Nucleus accumbens (tissue), 56 donors: ENCODE results near the gene ATP9B.
"Not testable (repeated sequence)": the region's sequence is repeated elsewhere in the genome, so short reads cannot be mapped to it uniquely, and the experiment has no call there.

Experiments
- DNase-seq, 56 donors: peaks; one replicate each; lab custom pipeline; 2025; lab: John Stamatoyannopoulos, UW

Gene ATP9B

DNA sequence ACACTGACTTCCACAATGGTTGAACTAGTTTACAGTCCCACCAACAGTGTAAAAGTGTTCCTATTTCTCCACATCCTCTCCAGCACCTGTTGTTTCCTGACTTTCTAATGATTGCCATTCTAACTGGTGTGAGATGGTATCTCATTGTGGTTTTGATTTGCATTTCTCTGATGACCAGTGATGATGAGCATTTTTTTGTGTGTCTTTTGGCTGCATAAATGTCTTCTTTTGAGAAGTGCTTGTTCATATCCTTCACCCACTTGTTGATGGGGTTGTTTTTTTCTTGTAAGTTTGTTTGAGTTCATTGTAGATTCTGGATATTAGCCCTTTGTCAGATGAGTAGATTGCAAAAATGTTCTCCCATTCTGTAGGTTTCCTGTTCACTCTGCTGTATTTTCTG lies 202.6 kb downstream of the ATP9B start:
- not testable (repeated sequence) for DNase-seq

DNA sequence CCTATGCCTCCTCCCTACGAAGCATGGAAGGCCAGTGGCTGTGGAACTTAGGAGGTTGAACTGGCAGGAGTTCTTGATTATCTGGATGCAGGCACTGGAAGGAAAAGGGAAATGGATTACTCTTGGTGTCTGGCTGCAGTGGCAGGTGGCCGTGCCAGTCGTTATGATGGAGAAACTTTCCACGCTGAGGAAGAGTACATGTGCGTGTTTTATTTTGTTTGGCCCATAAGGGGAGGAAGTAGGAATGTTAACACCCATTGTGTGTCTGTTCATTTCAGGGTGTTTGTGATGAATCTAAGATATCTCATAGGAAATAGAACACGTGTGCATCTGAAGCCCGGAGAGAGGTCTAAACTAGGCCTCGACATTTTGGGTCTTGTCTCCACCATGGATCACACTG lies 203.7 kb downstream of the ATP9B start:
- no peak for DNase-seq

DNA sequence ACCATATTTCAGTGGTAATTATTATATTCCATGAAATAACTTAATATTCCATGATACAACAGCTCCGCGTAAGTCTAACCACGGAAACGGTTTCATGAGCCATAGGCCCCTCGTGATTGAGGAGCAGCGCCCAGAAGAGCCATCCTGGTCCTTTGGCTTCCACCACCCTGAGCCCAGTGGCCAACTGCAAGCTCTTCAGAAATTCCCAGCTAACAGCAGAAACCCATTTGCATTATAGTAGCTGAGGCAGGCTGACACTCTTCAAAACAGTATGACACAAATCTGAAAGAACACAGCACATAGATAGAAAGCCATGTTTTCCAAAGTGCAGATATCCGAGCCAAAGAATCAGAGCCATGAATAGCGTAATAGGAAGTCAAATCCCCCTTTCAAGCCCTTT lies 205.6 kb downstream of the ATP9B start:
- DNase-seq = no peak

DNA sequence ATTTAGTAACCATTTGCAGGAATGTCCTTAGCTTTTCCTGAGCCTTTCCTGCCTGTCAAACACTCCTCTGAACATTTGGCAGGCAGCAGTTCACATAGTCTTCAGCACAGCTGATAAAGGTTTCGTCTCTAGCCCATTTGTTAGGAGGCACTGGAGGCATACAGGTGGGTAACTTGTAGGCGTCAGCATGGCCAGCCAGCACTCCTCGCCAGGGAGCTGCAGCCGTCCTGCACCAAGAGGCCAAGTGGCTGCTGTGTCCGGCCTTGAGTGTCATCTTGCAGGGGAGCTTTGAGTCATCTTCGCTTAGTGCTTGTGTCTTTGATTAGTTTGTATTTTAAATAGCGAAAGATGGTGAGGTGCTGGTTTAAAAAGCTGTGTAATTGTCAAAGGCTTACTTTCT lies 206.3 kb downstream of the ATP9B start:
- DNase-seq = no peak

DNA sequence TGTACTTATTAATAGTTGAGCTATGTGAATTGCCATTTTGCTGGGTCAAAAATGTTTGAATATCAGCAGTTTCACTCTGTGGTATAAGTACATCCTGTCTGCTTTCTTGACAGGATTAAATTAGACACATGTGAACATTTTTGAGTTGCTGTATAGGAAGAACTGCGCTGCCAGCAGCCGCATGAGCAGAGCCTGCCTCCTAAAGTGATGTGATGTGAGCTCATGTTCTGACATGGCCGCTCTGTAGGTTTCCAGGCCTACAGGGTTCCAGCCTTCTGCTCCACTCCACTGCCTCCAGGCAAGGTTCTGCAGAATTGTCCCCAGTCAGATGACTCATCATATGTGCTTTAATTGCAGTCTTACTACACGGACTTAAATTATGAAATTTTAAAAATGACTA lies 206.8 kb downstream of the ATP9B start:
- DNase-seq = no peak

DNA sequence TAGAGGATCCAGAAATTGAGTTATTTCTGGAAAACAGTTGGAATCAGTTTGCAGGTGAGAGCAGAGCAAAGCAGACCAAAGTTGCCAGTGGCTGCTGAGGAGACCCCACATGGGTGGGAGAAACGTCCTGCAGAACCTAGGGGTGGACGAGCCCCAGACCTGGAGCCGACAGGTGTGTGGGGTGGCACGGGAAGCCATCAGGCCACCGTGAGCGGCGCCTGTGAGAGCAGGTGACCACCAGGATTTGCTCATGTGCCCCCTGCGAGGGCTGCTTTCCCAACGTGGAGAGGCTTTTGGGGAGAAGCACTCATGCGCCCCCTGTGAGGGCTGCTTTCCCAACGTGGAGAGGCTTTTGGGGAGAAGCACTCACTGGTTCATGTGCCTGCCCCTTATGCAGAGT lies 209.7 kb downstream of the ATP9B start:
- DNase-seq = no peak

DNA sequence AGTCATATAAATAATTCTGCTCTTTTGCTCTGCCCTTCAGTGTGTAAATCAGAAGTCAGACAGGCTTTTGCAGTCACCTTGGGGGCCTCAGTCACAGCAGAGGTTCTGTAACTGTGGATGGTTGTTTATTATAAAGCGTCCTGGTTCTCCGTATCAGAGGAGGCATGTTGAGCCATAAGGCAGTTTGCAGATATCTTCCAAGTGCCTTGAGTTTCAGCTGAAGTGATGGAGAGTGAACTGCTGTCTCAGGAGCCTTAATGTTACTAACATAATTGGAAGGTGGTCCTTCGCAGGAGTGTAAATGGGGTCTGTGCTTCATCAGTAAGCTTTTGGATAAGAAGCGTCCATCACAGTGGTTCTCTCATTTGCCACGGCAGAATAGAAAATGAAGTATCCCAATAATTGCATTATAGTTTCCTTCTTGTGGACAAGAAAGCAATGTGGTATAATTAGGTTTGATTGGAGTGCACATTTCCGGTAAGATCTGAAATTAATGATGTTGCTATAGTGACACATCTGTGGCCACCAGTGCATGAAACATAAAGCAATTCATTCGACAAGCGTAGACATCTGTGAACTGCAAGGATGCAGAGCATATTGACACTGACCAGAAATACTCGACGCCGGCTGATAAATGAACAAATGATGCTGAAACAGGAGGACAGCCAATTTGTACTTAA lies 214.1 kb downstream of the ATP9B start:
- DNase-seq = no peak

DNA sequence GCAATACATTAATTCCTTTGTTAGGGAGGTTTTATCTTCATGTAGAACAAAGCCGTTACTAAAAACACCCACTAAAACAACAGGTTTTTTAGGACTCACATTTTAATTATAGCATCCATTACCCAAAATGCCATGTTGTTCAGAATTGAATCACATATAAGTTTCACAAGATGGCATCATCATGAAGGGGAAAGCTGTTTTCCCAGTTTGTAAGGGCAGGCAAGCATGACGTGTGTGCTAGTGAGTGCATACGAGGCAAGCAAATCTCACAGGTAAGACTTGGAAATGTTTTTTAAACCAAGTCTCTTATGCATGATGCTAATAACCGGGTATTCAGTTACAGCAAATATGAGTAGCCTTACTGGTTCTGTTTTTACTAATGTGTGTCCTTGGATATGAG lies 214.7 kb downstream of the ATP9B start:
- no peak for DNase-seq

DNA sequence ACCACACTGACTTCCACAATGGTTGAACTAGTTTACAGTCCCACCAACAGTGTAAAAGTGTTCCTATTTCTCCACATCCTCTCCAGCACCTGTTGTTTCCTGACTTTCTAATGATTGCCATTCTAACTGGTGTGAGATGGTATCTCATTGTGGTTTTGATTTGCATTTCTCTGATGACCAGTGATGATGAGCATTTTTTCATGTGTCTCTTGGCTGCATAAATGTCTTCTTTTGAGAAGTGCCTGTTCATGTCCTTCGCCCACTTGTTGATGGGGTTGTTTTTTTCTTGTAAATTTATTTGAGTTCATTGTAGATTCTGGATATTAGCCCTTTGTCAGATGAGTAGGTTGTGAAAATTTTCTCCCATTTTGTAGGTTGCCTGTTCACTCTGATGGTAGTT lies 216.0 kb downstream of the ATP9B start:
- not testable (repeated sequence) for DNase-seq

DNA sequence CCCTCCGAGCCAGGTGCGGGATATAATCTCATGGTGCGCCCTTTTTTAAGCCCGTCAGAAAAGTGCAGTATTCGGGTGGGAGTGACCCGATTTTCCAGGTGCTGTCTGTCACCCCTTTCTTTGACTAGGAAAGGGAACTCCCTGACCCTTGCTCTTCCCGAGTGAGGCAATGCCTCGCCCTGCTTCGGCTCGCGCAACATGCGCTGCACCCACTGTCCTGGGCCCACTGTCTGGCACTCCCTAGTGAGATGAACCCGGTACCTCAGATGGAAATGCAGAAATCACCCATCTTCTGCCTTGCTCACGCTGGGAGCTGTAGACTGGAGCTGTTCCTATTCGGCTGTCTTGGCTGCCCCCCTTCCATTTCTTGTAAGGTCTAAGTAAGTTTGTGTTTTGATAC lies 221.2 kb downstream of the ATP9B start:
- DNase-seq = not testable (repeated sequence)

DNA sequence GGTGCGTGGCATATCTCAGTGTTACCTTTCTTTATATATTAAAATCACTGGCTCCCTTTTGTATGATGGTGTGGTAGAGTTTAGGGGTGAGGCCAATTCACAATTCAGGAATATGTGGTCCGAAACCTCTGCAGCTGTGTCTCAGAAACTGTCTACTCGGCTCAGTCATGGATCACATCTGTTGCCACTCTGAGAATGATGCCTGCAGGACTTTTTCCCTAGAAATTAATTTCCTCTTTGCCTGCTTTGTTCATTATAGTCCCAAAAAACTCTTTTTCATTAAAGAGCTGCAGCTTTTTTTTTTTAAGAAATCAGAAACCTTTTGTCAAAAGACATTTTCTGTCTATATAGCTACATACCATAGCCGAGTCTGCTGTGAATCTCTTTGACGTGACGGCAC lies 221.7 kb downstream of the ATP9B start:
- DNase-seq = no peak

DNA sequence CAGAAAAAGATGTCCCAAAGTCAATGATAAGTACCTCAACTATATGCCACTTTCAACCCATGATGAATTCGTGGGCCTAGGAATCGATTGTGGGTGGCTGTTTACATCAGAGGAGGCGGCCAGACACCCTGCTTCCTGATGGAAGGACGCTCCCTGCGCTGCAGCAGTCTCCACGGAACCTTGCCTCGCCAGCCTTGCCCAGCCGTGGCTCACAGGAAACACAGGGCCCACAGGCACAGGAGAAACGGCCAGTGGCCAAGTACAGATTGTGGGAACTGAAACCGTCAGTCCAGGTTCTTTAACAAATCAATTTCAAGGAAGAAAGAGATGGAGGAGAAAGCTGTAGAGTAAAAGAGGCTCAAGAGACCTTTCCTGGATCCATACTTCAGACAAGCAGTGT lies 225.0 kb downstream of the ATP9B start:
- DNase-seq = no peak

DNA sequence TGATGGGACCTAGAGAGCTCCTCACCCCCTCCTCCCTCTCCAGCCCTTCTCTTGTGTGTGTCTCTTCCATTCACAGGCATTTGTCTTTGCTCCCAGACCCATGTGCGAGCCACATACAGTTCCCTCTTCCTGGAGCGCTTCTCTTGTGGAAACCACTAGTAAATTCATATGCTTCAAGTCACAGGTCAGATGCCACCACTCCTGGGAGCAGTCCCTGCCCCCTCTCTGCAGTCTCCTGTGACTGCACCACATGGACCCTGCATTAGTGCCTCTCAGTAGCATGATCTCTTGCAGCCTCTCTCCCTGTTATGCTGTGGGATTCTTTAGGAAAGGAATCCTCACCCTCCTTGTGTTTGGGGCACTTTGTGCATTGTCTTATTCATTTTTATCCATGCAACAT lies 230.1 kb downstream of the ATP9B start:
- DNase-seq = no peak

DNA sequence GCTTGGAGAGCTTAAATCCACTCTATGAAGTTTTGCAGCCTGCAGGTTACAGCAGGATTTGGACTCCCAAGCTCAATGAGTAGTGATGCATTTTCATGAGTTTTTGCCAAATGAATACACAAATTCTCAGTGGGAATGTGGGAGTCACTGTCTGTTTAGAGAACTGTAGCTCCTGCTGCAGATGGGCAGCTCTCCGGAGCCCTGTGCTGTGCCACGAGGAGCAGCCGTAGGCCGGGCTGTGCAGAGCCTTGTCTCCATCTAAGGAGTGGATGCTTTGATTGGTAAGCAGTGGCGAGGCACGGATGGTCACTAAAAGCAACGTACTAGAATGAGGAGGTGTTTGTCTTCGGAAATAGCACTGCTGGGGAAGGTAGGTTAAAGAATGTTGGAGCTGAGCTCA lies 230.5 kb downstream of the ATP9B start:
- DNase-seq = no peak

DNA sequence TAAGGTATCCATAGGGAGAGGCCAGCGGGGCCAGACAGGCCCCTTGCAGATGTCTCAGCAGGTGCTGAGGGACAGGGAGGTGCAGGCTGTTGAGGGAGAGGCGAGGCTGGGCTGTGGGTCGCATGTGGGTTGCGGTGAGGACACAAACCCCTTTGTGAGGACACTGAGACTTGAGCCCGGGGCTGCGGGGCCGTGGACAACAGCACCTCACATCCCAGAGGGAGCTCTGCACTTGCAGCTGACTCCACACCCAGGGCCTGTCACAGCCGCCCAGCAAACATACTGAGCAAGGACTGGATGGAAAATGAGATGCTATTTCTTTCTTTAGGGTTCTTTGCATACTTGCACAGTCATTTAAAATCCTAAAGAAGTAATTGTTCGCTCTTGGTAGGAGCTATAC lies 231.2 kb downstream of the ATP9B start:
- peak in 7 of 56 donors; percentile 36 to 63 (median 42) for DNase-seq

DNA sequence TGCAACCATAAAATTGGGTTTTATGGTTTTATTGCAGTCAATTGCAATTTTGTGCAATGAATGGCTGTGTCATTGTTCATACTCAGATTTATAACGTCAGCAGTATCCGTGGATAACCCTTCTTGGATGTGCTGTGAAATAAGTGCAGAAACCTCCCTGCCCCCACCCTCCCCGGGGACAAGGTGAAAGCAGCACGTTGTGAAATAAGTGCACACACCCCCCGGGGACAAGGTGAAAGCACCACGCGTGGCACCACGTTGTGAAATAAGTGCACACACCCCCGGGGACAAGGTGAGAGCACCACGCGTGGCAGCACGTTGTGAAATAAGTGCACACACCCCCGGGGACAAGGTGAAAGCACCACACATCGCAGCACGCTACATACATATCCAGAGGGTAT lies 232.9 kb downstream of the ATP9B start:
- DNase-seq = no peak

DNA sequence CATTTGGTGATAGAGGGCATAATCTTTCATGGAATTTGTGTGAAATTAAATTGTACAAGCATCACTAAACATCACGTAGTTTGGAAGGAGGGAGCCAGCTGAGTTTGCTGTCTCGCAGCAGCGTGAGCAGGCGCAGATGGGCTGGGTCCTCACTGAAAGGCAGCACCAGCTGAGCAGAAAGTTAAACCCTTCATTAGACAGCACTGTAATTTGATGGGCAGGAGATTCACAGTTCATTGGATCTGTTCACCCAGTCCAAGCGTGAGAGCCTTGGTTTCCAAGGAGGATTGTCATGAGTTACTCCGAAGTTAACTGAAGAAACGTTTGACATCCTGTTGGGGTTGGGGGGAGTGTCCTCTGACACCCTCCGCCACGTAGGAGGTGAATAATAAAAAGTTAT lies 236.7 kb downstream of the ATP9B start:
- no peak for DNase-seq

DNA sequence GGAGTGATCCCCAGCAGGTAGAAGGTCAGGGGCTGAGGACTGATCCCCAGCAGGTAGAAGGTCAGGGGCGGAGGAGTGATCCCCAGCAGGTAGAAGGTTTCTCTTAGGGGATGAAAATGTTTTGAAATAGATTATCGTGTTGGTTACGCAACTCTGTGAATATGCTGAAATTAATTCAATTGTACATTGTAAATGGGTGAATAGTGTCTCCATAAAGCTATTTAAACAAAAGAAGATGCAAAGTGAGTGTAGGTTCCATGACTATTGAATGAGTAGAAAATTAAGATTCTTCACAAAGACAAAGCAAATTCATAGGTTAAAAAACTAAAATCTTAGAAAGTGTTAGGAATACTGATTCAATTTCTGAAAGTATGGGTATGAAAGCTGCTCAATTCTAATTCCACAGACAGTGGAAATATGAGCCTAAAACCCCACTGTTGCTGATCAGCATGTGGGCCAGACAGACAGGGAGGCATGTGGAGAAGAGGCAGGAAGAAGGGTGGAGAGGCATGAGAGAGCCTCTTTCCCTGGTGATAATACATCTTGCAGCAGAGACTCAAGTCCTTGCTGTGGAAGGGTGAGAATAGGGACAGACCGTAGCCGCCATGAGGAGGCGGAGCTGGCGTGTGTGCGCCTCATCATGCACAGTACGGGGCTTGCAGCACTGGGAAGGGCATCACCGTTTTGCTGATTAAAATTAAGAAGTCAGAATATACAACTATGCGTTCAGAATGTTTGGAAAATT lies 240.6 kb downstream of the ATP9B start:
- no peak for DNase-seq

DNA sequence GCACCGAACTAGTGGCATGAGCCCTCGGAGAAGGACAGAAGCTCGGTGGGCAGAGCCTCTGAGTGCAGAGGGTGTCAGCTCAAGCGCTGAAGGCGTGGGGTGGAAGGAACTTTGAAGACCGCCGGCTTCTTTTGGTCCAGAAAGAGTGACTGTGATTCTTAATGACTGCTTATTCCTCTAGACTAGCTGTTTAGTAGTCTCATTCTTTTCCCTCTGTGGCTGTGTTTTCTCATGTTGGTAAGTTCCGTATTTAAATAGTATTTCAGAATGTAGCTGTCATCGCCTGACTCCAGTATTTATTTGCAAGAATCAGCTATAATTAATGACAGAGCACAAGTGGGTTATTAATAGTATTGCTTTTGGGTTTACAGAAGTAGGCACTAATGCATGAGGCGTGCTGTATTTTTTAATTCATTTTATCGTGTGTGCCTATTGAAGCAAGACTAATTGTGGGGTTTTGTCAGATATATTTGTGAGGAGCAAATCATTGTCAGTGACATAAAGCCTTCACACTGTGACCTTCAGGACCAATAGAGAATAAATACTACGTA lies 245.7 kb downstream of the ATP9B start:
- DNase-seq = no peak

DNA sequence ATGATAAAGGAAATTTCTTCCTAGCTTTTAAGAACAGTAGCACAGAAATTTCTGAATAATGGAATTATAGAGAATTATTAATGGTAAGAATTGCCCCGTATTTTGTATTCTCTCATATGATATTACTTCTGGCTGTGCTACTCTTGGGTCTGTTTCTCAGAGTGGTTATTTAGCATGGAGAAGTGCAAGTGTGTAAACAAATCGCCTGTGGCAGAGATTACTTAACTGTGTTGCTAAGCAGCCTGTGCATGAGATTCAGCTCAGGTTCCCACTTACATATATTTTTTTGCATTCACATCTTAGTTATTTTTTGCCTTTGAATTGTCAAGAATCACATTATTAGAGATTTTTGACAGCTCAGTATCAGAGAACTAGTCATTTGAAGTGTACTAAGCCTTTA lies 246.4 kb downstream of the ATP9B start:
- DNase-seq = no peak

DNA sequence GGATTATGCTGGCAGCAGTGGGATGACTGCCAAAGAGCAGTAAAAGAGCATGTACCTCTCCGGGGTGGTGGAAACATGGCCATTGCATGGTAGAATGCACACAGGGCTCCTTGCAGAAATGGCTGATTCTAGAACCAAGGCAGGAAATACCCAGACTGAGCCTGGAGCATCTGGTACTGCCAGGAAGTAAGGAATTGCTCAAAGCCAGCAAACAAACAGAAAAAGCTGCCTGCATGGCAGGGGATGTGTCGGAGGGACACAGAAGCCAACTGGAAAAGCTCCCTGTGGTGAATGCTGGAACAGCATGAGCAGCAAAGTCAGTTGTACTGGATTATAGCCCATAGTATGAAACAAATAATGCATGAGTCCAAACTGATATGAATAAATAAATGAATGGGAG lies 248.5 kb downstream of the ATP9B start:
- no peak for DNase-seq

DNA sequence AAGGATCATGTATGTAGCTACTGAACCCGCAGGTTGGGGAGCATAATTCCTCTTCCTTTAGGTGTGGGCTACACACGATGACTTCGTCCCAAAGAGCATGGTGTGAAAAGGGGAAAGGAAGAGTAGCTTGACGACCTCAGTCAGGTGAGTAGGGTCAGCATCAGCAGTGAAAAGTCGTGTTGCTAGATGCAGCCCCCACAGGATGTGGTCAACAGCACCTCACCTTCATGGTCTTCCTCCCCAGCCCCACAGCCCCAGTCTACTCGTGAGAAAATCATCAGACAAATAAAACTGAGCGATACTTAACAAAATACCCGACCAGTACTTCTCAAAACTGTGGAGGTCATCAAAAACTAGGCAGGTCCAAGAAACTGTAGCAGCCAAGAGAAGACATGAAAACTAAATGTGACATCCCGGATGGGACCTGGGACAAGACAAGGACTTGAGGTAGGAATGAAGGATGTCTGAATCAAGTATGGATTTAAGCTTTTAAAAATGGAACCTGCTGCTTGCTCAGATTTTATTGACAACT lies 249.0 kb downstream of the ATP9B start:
- no peak for DNase-seq
